K562 (cell line): Measurements from ENCODE around the gene NLGN3. TPM values are rescaled to one million over a fixed set of nuclear protein-coding genes. Genes with fewer than 3 reads are reported as not detected.

Source experiments
- ARID1B ChIP-seq: fragments of 450-650 bp; IDR thresholded peaks from 2 replicates; pipeline ENCODE4 v1.6.1; 2016; ENCODE audit warnings: antibody characterized with exemption, mild to moderate bottlenecking, inconsistent platforms
- ELF4 ChIP-seq: fragments of 450-650 bp; formaldehyde crosslinking; IDR thresholded peaks from 2 replicates; pipeline ENCODE4 v1.4.0; 2022; ENCODE audit warnings: missing genetic modification characterization
- GTF2A2 ChIP-seq: IDR thresholded peaks from 2 replicates; pipeline ENCODE4 v1.6.1; 2016; ENCODE audit warnings: mild to moderate bottlenecking, missing genetic modification characterization, missing compliant biosample characterization
- HDAC2 ChIP-seq: fragments of 450-650 bp; IDR thresholded peaks from 2 replicates; pipeline ENCODE4 v1.6.1; 2016; ENCODE audit warnings: mild to moderate bottlenecking
- MGA ChIP-seq: fragments of 450-650 bp; IDR thresholded peaks from 2 replicates; pipeline ENCODE4 v1.6.1; 2016; ENCODE audit warnings: mild to moderate bottlenecking, moderate library complexity
- MTA1 ChIP-seq: fragments of 450-650 bp; IDR thresholded peaks from 2 replicates; pipeline ENCODE4 v1.6.1; 2017; ENCODE audit warnings: borderline replicate concordance
- SMC3 ChIP-seq: conservative IDR thresholded peaks from 2 replicates; pipeline ENCODE4 v1.6.1; 2011; ENCODE audit warnings: low read depth, low read length, improper control_type of control experiment; ENCODE audit not compliant: insufficient read depth
- TCF7L2 ChIP-seq: fragments of 150-350 bp; IDR thresholded peaks from 2 replicates; pipeline ENCODE4 v1.6.1; 2016; ENCODE audit warnings: low read depth, mild to moderate bottlenecking, low read length, moderate library complexity
- YY1 ChIP-seq, 3 experiments: IDR thresholded peaks; 2 replicates each; pipeline ENCODE4 v1.6.1; 2011; ENCODE audit warnings: low read length in 2 of 3, mild to moderate bottlenecking in 2 of 3, moderate library complexity in 2 of 3, borderline replicate concordance in 1 of 3, control low read depth in 1 of 3, low read depth in 1 of 3; ENCODE audit not compliant: insufficient read depth in 3 of 3, insufficient replicate concordance in 2 of 3, control insufficient read depth in 1 of 3, insufficient read length in 1 of 3; ENCODE audit errors: extremely low read depth in 1 of 3
- polyA plus RNA-seq, 8 experiments: library from polyadenylated mRNA; depleted of rRNA in 4 of 8; stranded (reverse) in 5 of 8; unstranded in 3 of 8; fragments of >200 nt; fragmentation: Nextera tagmentation in 2 of 8; fragmentation: Illumina TruSeq in 1 of 8; extraction: Ambion mirVana in 2 of 8; extraction: Trizol in 1 of 8; gene quantifications; 2 replicates each; pipeline versions ENCODE4 v1.2.1 to v1.2.3, GENCODE V29; 2011 to 2014; ENCODE audit warnings: inconsistent platforms in 1 of 8, missing spikeins in 1 of 8
- total RNA-seq, 7 experiments: library from RNA; depleted of rRNA in 6 of 7; stranded (reverse); fragments of >200 nt in 6 of 7; fragmentation: Illumina TruSeq in 2 of 7; extraction: Trizol in 2 of 7; gene quantifications; 2 replicates each; pipeline versions ENCODE4 v1.2.1 to v1.2.3, GENCODE V29; 2011 to 2021; ENCODE audit warnings: low replicate concordance in 1 of 7

Gene NLGN3
- total and polyA plus RNA-seq, 9 of the 15 experiments (the other 6 are each of a cell fraction or from before 2014, with no cell fraction given), result 0.03 to 0.86 (median 0.25) TPM

GRCh38 chrX:71095981-71096759, 48.5 kb upstream of the NLGN3 start (continued):
- TF ChIP-seq GTF2A2 (tag) (no peak), ELF4 (CRISPR knock-in tag) (no peak), YY1 (IDR thresholded peaks at IDR 0.05; ENCODE audit: borderline replicate concordance in 1 of 3, control insufficient read depth in 1 of 3, extremely low read depth in 1 of 3, insufficient read depth in 3 of 3, insufficient read length in 1 of 3, insufficient replicate concordance in 2 of 3, low read depth in 1 of 3, low read length in 2 of 3) (no peak), MGA (peak; percentile 8; the same call in 1 of the 2 replicates), HDAC2 (0 out of 2 replicates have a peak, but pooled peaks have one; percentile 22), TCF7L2 (no peak), SMC3 (no peak), ARID1B (0 out of 2 replicates have a peak, but pooled peaks have one; percentile 10), MTA1 (0 out of 2 replicates have a peak, but pooled peaks have one; percentile 40)
